SIG-M5 treated with dmso at 0.1 percent for 504 hours (cell line): ENCODE data around the gene CCDC69.

ENCODE experiments used
- DNase-seq: peaks from one replicate; lab custom pipeline; 2025; ENCODE audit not compliant: unreplicated experiment; lab: John Stamatoyannopoulos, UW

CCDC69 gene

DNA sequence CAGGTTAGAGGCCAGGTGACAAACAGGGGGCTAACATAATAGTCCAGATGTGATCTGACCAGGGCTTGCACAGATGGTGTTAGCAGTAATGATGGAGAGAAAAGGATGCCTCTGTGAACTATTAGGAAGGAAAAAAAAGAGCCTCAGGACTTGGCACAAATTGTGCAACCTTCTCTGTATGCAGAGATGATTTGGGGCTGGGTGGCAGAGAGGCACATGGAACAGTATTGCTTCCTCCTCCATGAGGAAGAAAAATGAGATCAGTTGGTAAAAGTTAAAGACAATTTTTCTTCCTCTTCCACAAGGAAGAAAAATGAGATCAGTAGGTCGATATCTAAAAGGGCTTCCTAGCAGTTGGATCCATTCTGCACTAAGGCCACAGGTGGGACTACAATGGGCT is 52.4 kb downstream of the CCDC69 start:
- DNase-seq = peak; percentile 44

DNA sequence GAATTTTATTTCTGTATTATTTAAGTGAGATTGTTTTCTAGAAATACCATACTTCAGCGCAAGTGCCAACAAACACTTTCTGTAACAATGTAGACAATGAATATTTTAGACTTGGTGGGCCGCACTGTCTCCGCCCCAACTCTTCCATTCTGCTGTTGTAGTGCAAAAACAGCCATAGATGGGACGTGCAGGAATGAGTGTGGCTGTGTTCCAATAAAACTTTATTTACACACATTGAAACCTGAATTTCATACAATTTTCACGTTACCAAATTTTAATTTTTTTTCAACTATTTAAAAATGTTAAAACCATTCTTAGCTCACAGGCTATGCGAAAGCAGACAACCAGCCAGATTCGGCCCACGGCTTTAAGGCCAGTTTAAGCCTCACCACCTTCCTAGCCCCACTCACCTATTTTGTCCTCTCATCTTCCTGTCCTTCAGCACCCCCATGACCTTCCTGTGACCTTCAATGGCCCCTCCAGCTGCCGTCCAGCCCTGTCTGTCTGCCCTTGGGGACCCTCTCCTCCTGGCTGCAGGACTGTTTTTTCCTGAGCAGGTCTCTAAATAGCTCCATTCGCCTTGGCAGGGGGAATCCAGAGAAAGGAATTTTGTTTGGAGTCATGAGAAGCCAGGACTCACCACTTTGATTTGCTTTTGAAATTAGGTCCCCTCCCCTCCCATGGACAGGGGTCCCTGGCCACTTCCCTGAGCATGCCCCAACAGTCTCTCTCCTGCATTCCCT is 55.1 kb downstream of the CCDC69 start:
- no peak for DNase-seq

GRCh38 chr5:151167022-151167421 is 56.9 kb downstream of the CCDC69 start:
- DNase-seq = no peak

- DNase-seq = peak; percentile 78
Measured at GRCh38 chr5:151164687-151165392, 59.1 kb downstream of the CCDC69 start.

GRCh38 chr5:151162776-151163175 is 61.1 kb downstream of the CCDC69 start:
- no peak for DNase-seq

GRCh38 chr5:151159649-151160373 is 64.1 kb downstream of the CCDC69 start:
- no peak for DNase-seq

GRCh38 chr5:151158287-151158661 is 65.6 kb downstream of the CCDC69 start:
- DNase-seq = no peak

DNA sequence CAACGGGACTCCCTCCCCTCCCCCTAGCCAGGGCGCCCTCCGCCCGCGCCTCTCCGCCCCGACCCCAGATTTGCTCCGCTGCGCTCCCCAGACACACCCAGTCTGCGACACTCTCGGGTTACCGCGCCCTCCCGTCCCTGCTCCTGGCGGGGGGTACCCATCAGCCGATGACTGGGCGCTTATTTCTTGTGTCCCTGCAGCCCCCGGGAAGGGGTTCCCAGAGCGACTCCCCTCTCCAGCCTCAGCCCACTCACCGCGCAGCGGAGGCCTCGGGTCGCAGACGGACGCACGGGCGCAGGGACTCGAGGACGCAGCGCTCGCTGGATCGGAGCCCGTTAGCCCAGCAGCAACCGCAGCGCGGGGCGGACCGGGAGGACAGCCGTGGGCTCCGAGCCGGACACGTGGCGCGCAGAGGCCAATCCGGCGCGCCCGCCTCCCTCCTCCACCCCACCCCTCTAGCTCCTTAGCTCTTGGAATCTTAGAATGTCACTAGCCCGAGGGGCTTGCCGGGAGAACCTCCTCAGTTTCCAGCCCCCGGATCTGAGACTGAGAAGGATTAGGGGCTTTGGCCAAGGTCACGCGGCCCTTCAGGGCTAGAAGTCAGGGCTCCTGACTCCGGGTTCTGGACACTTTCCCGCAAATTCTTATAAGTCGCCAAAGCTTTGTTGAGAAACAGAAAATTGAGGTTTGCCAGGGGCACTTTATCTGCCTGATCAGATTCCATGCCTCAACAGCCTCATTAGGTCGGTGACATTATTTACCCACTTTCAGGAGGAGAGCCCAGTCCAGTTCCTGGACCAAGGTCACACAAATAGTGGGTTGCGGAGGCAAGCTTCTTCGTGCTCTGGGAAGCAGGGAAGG is 66.2 kb downstream of the CCDC69 start, which contains the start of gene ANXA6:
TSS of gene ANXA6 (minus strand) at position 354 of the 861 bp plus-strand sequence. CDS start 9,878 bp downstream, outside the sequence.
- DNase-seq = peak; percentile 43

GRCh38 chr5:151156507-151157420 is 67.1 kb downstream of the CCDC69 start:
- DNase-seq = no peak

- no peak for DNase-seq
Measured at GRCh38 chr5:151155775-151156506, 68.0 kb downstream of the CCDC69 start.

DNA sequence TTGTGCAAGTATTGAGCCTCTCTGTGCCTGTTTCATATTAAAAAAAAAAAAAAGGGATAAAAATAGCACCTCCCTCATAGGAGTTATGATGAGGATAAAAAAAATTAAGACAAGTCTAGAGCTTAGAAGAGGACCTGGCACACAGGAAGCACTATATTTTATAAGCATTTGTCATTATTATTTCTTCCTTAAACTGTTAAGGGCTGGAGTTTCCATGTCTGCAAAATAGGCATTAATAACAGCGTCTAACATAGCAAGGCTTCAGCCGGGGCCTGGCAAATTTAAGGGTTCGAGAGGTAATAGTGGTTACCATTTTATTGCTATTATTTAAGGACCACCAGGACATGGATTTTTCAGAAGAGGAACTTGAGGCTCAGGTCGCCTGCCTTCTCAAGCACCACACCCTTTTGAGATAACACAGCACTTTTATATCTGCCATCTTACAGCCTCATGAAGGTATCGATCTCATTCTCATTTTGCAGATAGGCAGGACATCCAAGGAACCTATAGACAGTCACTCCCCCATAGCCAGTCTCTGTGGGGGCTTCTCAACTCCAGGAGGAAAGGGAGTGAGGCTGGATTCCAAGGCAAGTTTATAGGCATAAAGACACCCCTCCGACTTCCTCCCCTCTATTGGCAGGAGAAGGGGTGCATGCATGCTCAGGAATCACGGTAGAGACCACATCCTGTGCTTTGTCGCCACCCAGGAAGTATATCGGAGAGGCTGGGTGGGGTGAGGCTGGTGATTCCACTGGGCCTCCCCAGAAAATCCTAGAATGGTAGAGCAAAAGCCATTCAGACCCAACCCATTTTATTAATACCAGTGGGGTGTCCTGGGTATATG is 68.7 kb downstream of the CCDC69 start:
- DNase-seq = no peak

GRCh38 chr5:151153766-151154272 is 70.1 kb downstream of the CCDC69 start:
- DNase-seq = no peak

DNA sequence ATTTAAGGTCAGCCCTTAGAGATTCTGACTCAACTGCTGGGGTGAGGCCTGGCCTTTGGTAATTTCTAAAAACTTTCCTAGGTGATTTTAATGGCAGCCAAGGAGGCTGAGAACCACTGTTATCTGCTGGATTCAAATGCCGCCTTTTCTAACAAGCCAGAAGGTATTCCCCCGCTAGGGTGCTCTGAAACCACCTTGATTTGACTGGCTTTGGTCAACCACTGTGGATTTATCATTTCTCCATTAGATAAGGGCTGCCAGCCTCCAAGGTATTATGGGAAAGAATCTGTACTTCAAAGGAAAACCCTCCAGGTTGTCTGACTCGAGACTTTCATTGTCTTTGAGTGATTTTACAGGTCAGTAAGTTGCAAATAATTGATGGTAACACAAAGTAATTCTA is 70.6 kb downstream of the CCDC69 start:
- no peak for DNase-seq

GRCh38 chr5:151151793-151152192 is 72.1 kb downstream of the CCDC69 start:
- peak; percentile 95 for DNase-seq

DNA sequence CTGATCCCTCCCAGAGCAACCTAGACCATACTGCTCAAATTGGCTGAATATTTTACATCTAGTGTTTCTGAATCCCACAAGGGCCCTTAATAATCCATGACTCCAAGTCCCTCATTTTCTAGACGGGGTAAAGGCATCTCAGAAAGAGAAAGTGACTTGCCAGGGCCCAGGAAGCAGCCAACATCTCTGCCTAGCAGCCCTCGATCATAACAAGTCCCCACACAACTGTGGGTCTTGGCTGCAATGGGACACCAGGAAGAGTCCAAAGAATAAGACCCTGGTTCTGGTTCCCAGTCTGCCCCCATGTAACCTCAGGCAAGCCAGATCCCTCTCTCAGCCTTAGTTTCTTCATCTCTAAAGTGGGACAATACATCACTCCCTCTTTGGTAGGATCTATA is 72.6 kb downstream of the CCDC69 start:
- DNase-seq = no peak

GRCh38 chr5:151150471-151151262 is 73.2 kb downstream of the CCDC69 start:
- DNase-seq = peak; percentile 84

DNA sequence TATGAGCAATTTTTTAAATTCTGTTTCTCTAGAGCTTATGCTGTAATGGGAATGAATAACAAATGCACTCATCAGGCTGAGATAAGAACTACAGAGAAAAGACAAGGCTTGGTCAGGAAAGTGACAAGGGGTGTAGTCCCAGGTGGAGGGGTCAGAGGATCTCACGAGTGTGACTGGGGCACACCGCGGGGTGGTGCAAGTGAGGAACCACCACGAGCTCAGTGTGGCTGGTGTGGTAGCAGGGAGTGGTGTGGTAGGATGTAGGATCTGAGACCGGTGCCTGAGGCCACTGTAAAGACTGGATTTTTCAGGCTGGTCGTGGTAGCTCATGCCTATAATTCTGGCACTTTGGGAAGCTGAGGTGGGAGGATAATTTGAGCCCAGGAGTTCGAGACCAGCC is 75.3 kb downstream of the CCDC69 start:
- DNase-seq = no peak
